HG03460 (cell line): ENCODE measurements around the gene CENPN.

Experiments used
- ATAC-seq: cut with Tn5 transposase; IDR thresholded peaks from one replicate; pipeline ENCODE4 v1.9.1; 2021; ENCODE audit not compliant: unreplicated experiment

The CENPN gene

DNA sequence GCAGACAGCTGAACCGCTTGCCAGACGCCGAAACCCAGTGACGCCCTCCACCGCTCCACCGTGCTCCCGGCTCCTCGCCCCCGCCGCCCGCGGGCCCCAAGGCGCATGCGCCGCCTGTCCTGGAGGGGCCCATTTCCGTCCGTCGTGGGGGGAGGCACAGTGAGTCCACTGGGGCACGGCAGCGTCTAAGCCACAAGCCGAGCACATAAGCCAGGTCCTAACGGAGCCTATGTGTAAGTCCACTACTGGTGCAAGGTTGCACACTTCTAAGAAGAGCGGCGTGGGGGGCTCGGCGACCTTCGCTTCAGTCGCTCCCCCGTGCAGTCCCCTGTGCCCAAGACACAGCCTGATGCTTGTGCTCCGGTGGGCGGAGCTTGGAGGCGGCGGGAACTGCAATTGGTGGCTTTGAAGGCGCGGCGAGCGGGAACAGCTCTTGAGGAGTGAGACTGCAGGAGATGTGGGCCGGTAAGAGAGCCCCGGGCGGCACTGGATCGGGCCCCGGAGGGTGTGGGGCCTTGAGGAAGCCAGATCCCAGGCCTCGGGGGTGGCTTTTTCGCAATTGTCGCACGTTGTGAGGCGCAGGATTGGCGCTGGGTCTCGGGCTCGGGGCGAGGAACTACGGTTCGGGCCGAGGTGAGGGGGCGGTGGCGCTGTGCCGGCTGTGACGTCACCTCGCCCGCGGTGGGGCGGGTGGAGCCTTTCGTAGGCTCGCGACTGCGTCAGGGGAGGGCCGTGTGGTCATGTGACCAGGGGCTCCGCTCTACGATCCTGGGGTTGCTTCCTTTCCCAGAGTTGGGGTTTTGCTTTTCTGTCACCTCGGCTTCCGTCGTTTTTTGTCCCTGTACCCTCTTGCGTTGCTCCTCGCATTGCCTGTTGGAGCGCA lies at the start of gene CENPN, which contains the start of gene CMC2:
TSS of gene CENPN (plus strand) at position 402 of the 883 bp plus-strand sequence. CDS start 4,726 bp downstream, outside the sequence.
TSS of gene CMC2 (minus strand) at position 73 of the 883 bp plus-strand sequence. CDS start 9,491 bp downstream, outside the sequence.
- peak; percentile 80 for ATAC-seq

- no peak for ATAC-seq
These were observed 48.7 kb upstream of the CENPN start for GRCh38 chr16:80958284-80958683.

DNA sequence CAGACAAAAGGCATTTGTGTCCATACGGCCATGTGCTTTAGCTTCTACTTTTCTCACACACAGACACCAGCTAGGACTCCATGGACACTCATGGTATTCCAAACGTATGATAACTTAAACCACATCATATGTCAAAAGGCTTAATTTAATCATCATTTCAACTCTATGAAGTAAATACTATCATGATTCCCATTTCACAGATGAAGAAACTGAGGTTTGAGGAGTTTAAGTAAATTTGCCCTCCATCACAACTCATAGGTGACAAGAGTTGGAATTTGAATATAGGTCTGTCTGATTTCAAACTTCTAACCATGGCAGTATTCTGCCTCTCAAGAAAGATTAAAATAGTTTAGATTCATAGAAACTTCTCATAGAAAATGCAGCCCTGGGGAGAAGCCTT lies 44.1 kb upstream of the CENPN start:
- ATAC-seq, result no peak

GRCh38 chr16:80964351-80964750 lies 42.7 kb upstream of the CENPN start:
- ATAC-seq, result no peak

DNA sequence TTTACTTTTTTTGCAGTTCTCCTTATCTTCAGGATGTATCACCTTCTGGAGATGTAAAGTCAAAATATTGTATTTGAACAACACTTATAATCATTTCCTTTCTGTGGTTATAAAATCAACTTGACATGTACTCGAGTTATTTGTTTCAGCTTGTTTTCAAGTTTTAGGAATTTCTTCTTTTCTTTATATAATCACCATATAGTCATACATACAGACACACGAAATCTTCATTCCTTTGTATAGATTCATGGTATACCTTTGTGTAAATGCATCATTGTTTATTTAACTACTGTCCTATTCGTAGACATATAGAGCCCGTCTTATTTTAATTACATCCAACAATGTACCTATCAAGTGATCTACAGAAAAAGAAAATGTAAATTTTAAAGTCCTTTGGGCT lies 40.4 kb upstream of the CENPN start:
- no peak for ATAC-seq

DNA sequence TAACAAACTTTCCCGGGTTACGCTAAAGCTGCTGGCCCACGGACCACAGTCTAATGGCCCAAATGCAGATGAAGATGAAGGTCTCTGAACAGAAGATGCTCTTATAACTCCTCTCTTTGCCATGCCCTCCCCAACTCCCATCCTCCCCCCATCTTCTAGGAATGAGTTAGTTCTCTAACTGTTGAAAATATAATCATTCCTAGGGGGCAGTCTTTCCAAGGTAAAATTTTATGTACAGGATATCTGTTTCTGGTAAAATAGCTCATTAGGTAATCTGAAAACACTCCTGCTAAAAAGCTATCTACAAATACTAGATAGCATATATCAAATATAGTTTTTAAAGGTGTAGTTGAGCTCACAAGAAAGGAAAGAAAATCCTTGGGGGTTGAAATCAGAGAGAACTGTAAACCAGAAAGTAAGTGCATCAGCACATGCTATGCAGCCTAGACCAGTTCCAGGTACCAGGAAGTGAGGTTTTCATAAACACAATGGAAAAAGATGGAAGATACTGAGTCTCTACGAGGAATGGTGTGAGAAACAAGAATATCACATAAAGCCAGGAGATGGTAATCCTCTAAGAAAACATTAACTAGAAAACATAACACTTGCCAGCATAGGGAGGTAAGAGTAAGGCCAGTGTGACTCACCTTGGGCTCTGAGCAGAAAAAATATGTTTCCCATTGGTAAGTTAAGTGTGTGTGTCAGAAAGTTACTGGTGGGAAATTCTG lies 38.5 kb upstream of the CENPN start:
- no peak for ATAC-seq

- no peak for ATAC-seq
These were observed 37.9 kb upstream of the CENPN start for GRCh38 chr16:80969114-80969484.

- peak; percentile 87 for ATAC-seq
These were observed 35.2 kb upstream of the CENPN start for GRCh38 chr16:80971819-80972218.

- no peak for ATAC-seq
These were observed 34.4 kb upstream of the CENPN start for GRCh38 chr16:80972611-80973010.

DNA sequence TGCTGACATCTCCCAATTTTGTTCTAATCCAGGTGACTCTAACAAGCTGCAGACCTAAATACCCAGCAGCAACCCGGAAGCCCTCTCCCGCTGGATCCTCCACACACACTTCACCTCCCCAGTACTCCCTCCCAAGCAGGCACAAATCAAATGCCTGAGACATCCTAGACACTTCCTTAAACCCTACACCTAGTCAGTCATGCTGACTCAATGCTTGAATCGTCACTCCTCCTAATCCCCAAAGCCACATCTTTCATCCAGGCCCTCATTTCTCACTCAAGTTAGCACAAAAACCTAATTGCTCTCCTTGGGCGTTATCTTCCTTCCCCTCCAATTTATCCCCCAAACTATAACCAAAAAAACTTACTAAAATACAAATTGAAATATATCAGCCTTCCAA lies 33.0 kb upstream of the CENPN start:
- ATAC-seq, result no peak

DNA sequence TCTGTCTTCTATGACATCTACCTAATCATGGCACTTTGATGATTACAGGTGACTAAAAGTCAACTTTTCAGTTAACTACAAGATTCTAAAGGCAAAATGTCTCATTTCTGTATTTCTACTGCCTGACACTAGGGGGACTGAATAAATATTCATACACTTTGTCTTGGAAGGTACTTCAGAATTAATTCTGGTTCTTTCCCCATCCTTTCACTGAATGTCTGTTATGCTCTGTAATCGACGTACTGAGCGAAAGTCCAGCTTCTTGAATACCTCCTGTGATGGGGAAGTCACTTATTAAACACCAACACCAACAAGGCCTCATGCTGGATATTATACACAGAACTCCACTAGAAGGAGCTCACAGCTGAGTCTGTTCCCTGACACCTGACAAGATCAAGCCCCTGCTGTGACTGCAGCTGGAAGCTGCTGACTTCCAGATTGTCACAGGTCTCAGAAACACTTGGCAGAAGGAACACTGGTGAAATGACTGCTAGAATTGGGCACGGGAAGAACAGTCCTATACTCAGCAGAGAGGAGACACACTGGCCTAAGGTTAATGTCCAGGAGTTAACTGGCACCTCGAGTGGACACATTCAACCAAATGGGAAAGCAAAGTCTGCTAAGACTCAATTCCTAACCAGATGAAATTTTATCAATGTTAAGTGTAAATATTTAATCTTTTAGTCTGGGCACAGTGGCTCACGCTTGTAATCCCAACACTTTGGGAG lies 32.2 kb upstream of the CENPN start:
- ATAC-seq, result no peak

- no peak for ATAC-seq
These were observed 30.1 kb upstream of the CENPN start for GRCh38 chr16:80976946-80977345.

DNA sequence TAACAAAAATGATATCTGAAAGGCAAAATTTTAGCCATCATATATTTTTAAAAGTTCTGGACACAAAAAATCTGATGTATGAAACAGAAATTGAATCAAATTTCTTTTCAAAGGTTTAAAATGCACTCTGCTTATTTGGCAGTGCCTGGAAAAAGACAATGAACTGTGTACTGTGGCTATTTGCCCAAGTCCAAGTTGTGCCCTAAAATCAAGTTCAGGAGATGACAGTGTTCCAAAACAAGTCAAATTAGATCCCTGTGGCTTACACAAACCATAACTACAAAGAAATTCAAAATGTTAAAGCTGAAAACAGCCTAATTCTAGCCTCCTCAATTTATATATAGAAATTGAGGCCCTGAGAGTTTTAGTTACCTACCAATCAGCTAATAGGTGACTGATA lies 25.9 kb upstream of the CENPN start:
- ATAC-seq, result no peak

- ATAC-seq, result no peak
These were observed 24.4 kb upstream of the CENPN start for GRCh38 chr16:80982646-80983045.

GRCh38 chr16:80984124-80984892 lies 22.7 kb upstream of the CENPN start:
- ATAC-seq, result no peak

- no peak for ATAC-seq
These were observed 21.4 kb upstream of the CENPN start for GRCh38 chr16:80985611-80986010.

GRCh38 chr16:80986557-80986956 lies 20.5 kb upstream of the CENPN start:
- ATAC-seq, result no peak

DNA sequence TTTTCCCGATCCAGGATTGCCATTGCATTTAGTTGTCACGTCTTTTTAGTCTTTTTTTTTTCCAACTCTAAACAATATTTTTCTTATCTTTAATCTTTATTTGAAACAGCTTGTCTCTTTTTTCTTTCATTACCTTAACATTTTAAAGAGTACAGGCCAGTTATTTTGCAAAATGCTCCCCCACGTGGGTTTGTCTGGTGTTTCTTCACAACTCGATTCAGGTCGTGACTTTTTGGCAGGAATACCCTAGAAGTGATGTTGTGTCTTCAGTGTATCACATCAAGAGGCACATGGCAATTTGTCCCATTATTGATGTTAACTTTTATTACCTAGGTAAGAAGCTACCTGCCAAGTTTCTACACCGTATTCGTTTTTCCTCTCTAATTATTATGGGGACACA lies 18.3 kb upstream of the CENPN start:
- ATAC-seq, result no peak

DNA sequence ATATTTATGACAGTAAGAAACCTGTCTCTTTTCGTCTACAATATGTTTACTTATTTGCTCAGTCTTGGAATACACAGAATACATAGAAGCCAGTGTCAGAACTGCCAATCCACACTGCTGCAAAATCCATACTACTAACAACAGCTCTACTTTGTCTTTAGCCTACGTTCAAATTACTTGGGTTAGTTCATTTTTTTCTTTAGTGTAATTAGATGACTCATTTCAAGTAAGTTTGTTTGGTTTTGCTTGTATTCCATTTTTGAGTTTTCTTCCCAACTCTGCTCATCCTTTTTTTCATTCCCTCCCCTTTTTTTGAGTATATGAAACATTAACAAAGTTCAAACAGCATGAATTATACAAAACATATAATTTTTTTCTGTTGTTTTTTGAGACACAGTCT lies 17.2 kb upstream of the CENPN start:
- ATAC-seq, result no peak

- ATAC-seq, result no peak
These were observed 16.4 kb upstream of the CENPN start for GRCh38 chr16:80990577-80990976.

- no peak for ATAC-seq
These were observed 16.0 kb upstream of the CENPN start for GRCh38 chr16:80990978-80991377.
